ENCODE data around the gene MOBP. TPM values are rescaled to one million over a fixed set of nuclear protein-coding genes. Genes with fewer than 3 reads are reported as not detected.
A peak's percentile ranks its signal among the peaks of the same experiment; 100 is the strongest.

Gene MOBP
- total and polyA plus RNA-seq, 2 of the 4 experiments (the other 2 are of a cell fraction), result not detected

GRCh38 chr3:39531665-39532064 is 64.2 kb downstream of the MOBP start:
- H3K9me1 ChIP-seq (ENCODE audit: insufficient read depth, low read length), result no peaks in the 10 kb centered on the region
- no peak overlapping the region for H3K56ac ChIP-seq (ENCODE audit: extremely low read depth, insufficient read depth, low read length)
- no peak overlapping the region for H2AFZ ChIP-seq (replicated peaks; ENCODE audit: low read length, poor library complexity)
- dilution Hi-C loops (cut with HindIII; ENCODE audit: low sequenced_read_pairs, unreplicated experiment), result no loop called here
- H3K27ac ChIP-seq (ENCODE audit: insufficient read depth, low read length), result no peak overlapping the region
- intact Hi-C loops (cut with micrococcal nuclease), result no loop called here
- H3K79me1 ChIP-seq (ENCODE audit: low read depth in 1 of 2, low read length in 2 of 2), result no peaks in the 10 kb centered on the region
- H2BK20ac ChIP-seq (ENCODE audit: low read depth, low read length), result no peak overlapping the region
- no peaks in the 10 kb centered on the region for H3K4me1 ChIP-seq (ENCODE audit: control insufficient read depth, insufficient read depth, low read length)
- no peak for ATAC-seq (ENCODE audit: low read depth)
- ChIA-PET POLR2A (ENCODE audit: unreplicated experiment) (no interaction called here), CTCF (interaction anchor here (1.5 kb wide), 1 partner anchor 10 kb away, joined by 3 read pairs; no protein-coding TSS in a partner anchor)
- TF ChIP-seq POLR2A (IDR thresholded peaks at IDR 0.05; ENCODE audit: low read depth, low read length) (no peak), MAFK (IDR thresholded peaks at IDR 0.05; ENCODE audit: low read depth, low read length) (no peak), FOS (IDR thresholded peaks at IDR 0.05; ENCODE audit: low read depth, low read length) (no peak), USF2 (IDR thresholded peaks at IDR 0.05; ENCODE audit: low read depth, low read length) (no peak), ELK1 (IDR thresholded peaks at IDR 0.05; ENCODE audit: borderline replicate concordance, low read depth, low read length) (no peak), CEBPB (IDR thresholded peaks at IDR 0.05; ENCODE audit: low read depth, low read length) (peak; percentile 9; the same call in 1 of the 2 replicates), RCOR1 (IDR thresholded peaks at IDR 0.05; ENCODE audit: insufficient replicate concordance, low read length) (no peak), CTCF (conservative IDR thresholded peaks at IDR 0.05; ENCODE audit: low read depth, low read length) (no peak)
- H3K27me3 ChIP-seq (ENCODE audit: control insufficient read depth, insufficient read depth, low read length), result no peaks in the 10 kb centered on the region
- H4K5ac ChIP-seq (ENCODE audit: low read depth, low read length), result no peak overlapping the region
- H3K4me2 ChIP-seq (ENCODE audit: low read depth, low read length), result no peak overlapping the region
- no peak overlapping the region for H4K8ac ChIP-seq (ENCODE audit: low read depth in 2 of 2, low read length in 2 of 2)
- in situ Hi-C loops (cut with MboI; ENCODE audit: low sequenced_read_pairs), result no loop called here
- no peak overlapping the region for H3K4ac ChIP-seq (ENCODE audit: low read depth, low read length)
- H4K91ac ChIP-seq (ENCODE audit: insufficient read depth, low read depth, low read length), result no peak overlapping the region
- peak; percentile 8 for DNase-seq
- WGBS, 2 experiments (ENCODE audit: extremely low coverage in 2 of 2, insufficient read length in 1 of 2), result no CpG with 5 or more reads among the region's 3 CpGs
- no peaks in the 10 kb centered on the region for H3K36me3 ChIP-seq (ENCODE audit: control insufficient read depth, insufficient read depth, low read length)
- H2BK5ac ChIP-seq (ENCODE audit: low read depth, low read length, poor library complexity, severe bottlenecking), result no peak overlapping the region
- H3K14ac ChIP-seq (replicated peaks; ENCODE audit: low read depth, low read length), result no peak overlapping the region
- H2BK15ac ChIP-seq (ENCODE audit: low read depth, low read length), result no peak overlapping the region
- BruUV-seq (replicated peaks), result no TSS peak
- H3K9me3 ChIP-seq (ENCODE audit: control insufficient read depth, insufficient read depth, low read length), result no peaks in the 10 kb centered on the region; the same call in 1 of the 2 replicates
- H3K23ac ChIP-seq (ENCODE audit: low read depth, low read length), result no peak overlapping the region
- H2AK5ac ChIP-seq (ENCODE audit: low read depth, low read length), result no peak overlapping the region
- no peak overlapping the region for H2BK120ac ChIP-seq (ENCODE audit: low read depth, low read length)
- no peaks in the 10 kb centered on the region for H4K20me1 ChIP-seq (ENCODE audit: insufficient read depth, low read length)
- no peak overlapping the region for H3K9ac ChIP-seq (ENCODE audit: low read depth, low read length)
- H3K4me3 ChIP-seq (ENCODE audit: insufficient read depth, low read depth, low read length), result no peak overlapping the region
- H2AK9ac ChIP-seq (replicated peaks; ENCODE audit: low read depth, low read length, poor library complexity), result no peak overlapping the region
- H3K18ac ChIP-seq (ENCODE audit: low read depth, low read length), result no peak overlapping the region
